Small intestine (tissue), 7 donors: ENCODE results near the gene TPX2. TPM values are rescaled to one million over a fixed set of nuclear protein-coding genes. Genes with fewer than 3 reads are reported as not detected.

ENCODE experiments used
- DNase-seq, 2 donors: peaks; one replicate each; pipeline versions ENCODE4 v3.0.0 to v3.0.0-alpha.2; 2013
- FAIRE-seq: peaks from 2 replicates; lab custom pipeline; 2012; peaks lifted over from hg19 to GRCh38; lab: Jason Lieb, UNC
- H3K27ac ChIP-seq, 3 donors: one replicate each; pipeline ENCODE4 v1.5.1; 2013; ENCODE audit warnings: low read length in 2 of 3, mild to moderate bottlenecking in 2 of 3, control low read depth in 1 of 3, inconsistent platforms in 1 of 3, low read depth in 1 of 3, moderate library complexity in 1 of 3
- H3K27me3 ChIP-seq, 3 donors: one replicate each; pipeline ENCODE4 v1.6.1; 2013; ENCODE audit warnings: low read length in 3 of 3, inconsistent platforms in 1 of 3; ENCODE audit not compliant: control insufficient read depth in 3 of 3, insufficient read depth in 3 of 3
- H3K36me3 ChIP-seq, 3 donors: one replicate each; pipeline ENCODE4 v1.6.1; 2013; ENCODE audit warnings: low read length in 3 of 3, inconsistent platforms in 1 of 3, low read depth in 1 of 3, mild to moderate bottlenecking in 1 of 3, moderate library complexity in 1 of 3; ENCODE audit not compliant: control insufficient read depth in 3 of 3, insufficient read depth in 2 of 3
- H3K4me1 ChIP-seq, 3 donors: one replicate each; pipeline ENCODE4 v1.6.1; 2013; ENCODE audit warnings: low read length in 2 of 3, inconsistent platforms in 1 of 3, low read depth in 1 of 3, mild to moderate bottlenecking in 1 of 3, moderate library complexity in 1 of 3; ENCODE audit not compliant: control insufficient read depth in 3 of 3, insufficient read depth in 2 of 3
- H3K4me3 ChIP-seq, 3 donors: one replicate each; pipeline ENCODE4 v1.5.1; 2013; ENCODE audit warnings: low read length in 3 of 3, control low read depth in 1 of 3, inconsistent platforms in 1 of 3, low read depth in 1 of 3, mild to moderate bottlenecking in 1 of 3, moderate library complexity in 1 of 3
- H3K9me3 ChIP-seq, 2 donors: one replicate each; pipeline ENCODE4 v1.6.1; 2013; ENCODE audit warnings: low read depth in 1 of 2, low read length in 1 of 2; ENCODE audit not compliant: control insufficient read depth in 2 of 2, insufficient read depth in 1 of 2
- WGBS, 3 donors: extraction: QIAGEN DNeasy Blood & Tissue Kit; methylation state at CpG; one replicate each; pipeline ENCODE4 v1.1.7; 2013; 5-methylcytosine and 5-hydroxymethylcytosine counted together
- polyA plus RNA-seq, 4 donors: library from polyadenylated mRNA; stranded (reverse) in 3 of 4; unstranded in 1 of 4; fragments of 200-250 nt in 3 of 4; fragments of 120-200 nt in 1 of 4; gene quantifications; one replicate each; pipeline versions ENCODE4 v1.2.1 to v1.2.3, GENCODE V29; 2013
- donor health status: healthy with polysubstance abuse.
- donor health status: control.
- donor health status: control.
- donor health status: Bipolar disorder and iron deficiency.
- donor health status: healthy.

The TPX2 gene
- polyA plus RNA-seq, 4 donors = 0.81 to 27.8 (median 12.1) TPM

GRCh38 chr20:31716351-31716750, 22.7 kb upstream of the TPX2 start:
- no peak for FAIRE-seq

GRCh38 chr20:31716818-31717477, 22.1 kb upstream of the TPX2 start:
- FAIRE-seq = no peak
- peak overlapping the region in 2 of 3 donors; percentile 76 to 86 for H3K27ac ChIP-seq

More at GRCh38 chr20:31716351-31716750, 22.7 kb upstream of the TPX2 start:
- no peaks in the 10 kb centered on the region for H3K9me3 ChIP-seq
- H3K27ac ChIP-seq = peak overlapping the region in 2 of 3 donors; percentile 76 to 86
- H3K27me3 ChIP-seq = no peaks in the 10 kb centered on the region
- H3K36me3 ChIP-seq = peaks cover 0 to 49% (median 4%) of the 10 kb centered on the region in 3 donors
- peaks cover 21 to 55% (median 51%) of the 10 kb centered on the region in 3 donors for H3K4me1 ChIP-seq
- 11 to 32% (median 22%) methylated on average over 1 of the region's 1 CpG for WGBS, 3 donors
- peak in 1 of 2 donors; percentile 69 for DNase-seq
- peak overlapping the region in 1 of 3 donors; percentile 14 for H3K4me3 ChIP-seq

GRCh38 chr20:31717478-31718201, 21.4 kb upstream of the TPX2 start:
- H3K27ac ChIP-seq = peak overlapping the region in 2 of 3 donors; percentile 71 to 86
- no peaks in the 10 kb centered on the region for H3K9me3 ChIP-seq
- H3K4me1 ChIP-seq = peaks cover 17 to 50% (median 43%) of the 10 kb centered on the region in 3 donors
- WGBS, 3 donors = 49 to 56% (median 54%) methylated on average over 6 of the region's 6 CpGs
- H3K27me3 ChIP-seq = no peaks in the 10 kb centered on the region
- H3K36me3 ChIP-seq = peaks cover 0 to 53% (median 4%) of the 10 kb centered on the region in 3 donors
- FAIRE-seq = no peak
- peak overlapping the region in 1 of 3 donors; percentile 34 for H3K4me3 ChIP-seq
- no peak for DNase-seq

More at GRCh38 chr20:31716818-31717477, 22.1 kb upstream of the TPX2 start:
- Histone ChIP-seq H3K9me3 (no peaks in the 10 kb centered on the region), H3K27me3 (no peaks in the 10 kb centered on the region), H3K36me3 (peaks cover 0 to 55% (median 4%) of the 10 kb centered on the region in 3 donors), H3K4me1 (peaks cover 20 to 57% (median 48%) of the 10 kb centered on the region in 3 donors), H3K4me3 (peak overlapping the region in 1 of 3 donors; percentile 34)
- WGBS, 3 donors = 46 to 52% (median 48%) methylated on average over 5 of the region's 5 CpGs
- no peak for DNase-seq

GRCh38 chr20:31718952-31719643, 20.0 kb upstream of the TPX2 start:
- DNase-seq (peak; percentile 65 to 67), FAIRE-seq (no peak)
- Histone ChIP-seq H3K36me3 (peaks cover 0 to 44% (median 4%) of the 10 kb centered on the region in 3 donors), H3K27me3 (no peaks in the 10 kb centered on the region), H3K4me3 (peak overlapping the region in 2 of 3 donors; percentile 91 to 93), H3K9me3 (no peaks in the 10 kb centered on the region), H3K4me1 (peaks cover 12 to 42% (median 36%) of the 10 kb centered on the region in 3 donors), H3K27ac (peak overlapping the region; percentile 97 to 100 (median 99))
- 22 to 47% (median 35%) methylated on average over 6 of the region's 6 CpGs for WGBS, 3 donors

- WGBS, 3 donors = 11 to 27% (median 27%) methylated on average over 2 of the region's 2 CpGs
- Histone ChIP-seq H3K4me3 (peak overlapping the region in 2 of 3 donors; percentile 91 to 93), H3K4me1 (peaks cover 8 to 42% (median 36%) of the 10 kb centered on the region in 3 donors), H3K27me3 (no peaks in the 10 kb centered on the region), H3K36me3 (peaks cover 0 to 40% (median 4%) of the 10 kb centered on the region in 3 donors), H3K27ac (peak overlapping the region; percentile 97 to 100 (median 99)), H3K9me3 (no peaks in the 10 kb centered on the region)
- DNase-seq = peak; percentile 74 to 85
- FAIRE-seq = no peak
These were observed 19.2 kb upstream of the TPX2 start for GRCh38 chr20:31719644-31720485.

- no peaks in the 10 kb centered on the region for H3K27me3 ChIP-seq
- peaks cover 8 to 42% (median 35%) of the 10 kb centered on the region in 3 donors for H3K4me1 ChIP-seq
- peak overlapping the region; percentile 31 to 93 (median 91) for H3K4me3 ChIP-seq
- no peaks in the 10 kb centered on the region for H3K9me3 ChIP-seq
- DNase-seq (peak; percentile 84 to 93), FAIRE-seq (no peak)
- H3K27ac ChIP-seq = peak overlapping the region; percentile 97 to 100 (median 99)
- WGBS, 3 donors = 2 to 16% (median 3%) methylated on average over 7 of the region's 7 CpGs
- peaks cover 0 to 39% (median 4%) of the 10 kb centered on the region in 3 donors for H3K36me3 ChIP-seq
These were observed 18.3 kb upstream of the TPX2 start for GRCh38 chr20:31720486-31721407.
